Forelimb muscle (tissue), 1 donor: ENCODE data around the gene TUT7. TPM values are rescaled to one million over a fixed set of nuclear protein-coding genes. Genes with fewer than 3 reads are reported as not detected.
"Not testable (repeated sequence)": the region's sequence is repeated elsewhere in the genome, so short reads cannot be mapped to it uniquely, and the experiment has no call there.

Experiments
- DNase-seq: peaks from one replicate; pipeline ENCODE4 v3.0.0-alpha.2; 2013; ENCODE audit warnings: low read depth
- polyA plus RNA-seq: library from polyadenylated mRNA; unstranded; fragments of 120-200 nt; gene quantifications from one replicate; pipeline ENCODE4 v1.2.1, GENCODE V29; 2013; ENCODE audit not compliant: insufficient read length

TUT7 gene, protein sequence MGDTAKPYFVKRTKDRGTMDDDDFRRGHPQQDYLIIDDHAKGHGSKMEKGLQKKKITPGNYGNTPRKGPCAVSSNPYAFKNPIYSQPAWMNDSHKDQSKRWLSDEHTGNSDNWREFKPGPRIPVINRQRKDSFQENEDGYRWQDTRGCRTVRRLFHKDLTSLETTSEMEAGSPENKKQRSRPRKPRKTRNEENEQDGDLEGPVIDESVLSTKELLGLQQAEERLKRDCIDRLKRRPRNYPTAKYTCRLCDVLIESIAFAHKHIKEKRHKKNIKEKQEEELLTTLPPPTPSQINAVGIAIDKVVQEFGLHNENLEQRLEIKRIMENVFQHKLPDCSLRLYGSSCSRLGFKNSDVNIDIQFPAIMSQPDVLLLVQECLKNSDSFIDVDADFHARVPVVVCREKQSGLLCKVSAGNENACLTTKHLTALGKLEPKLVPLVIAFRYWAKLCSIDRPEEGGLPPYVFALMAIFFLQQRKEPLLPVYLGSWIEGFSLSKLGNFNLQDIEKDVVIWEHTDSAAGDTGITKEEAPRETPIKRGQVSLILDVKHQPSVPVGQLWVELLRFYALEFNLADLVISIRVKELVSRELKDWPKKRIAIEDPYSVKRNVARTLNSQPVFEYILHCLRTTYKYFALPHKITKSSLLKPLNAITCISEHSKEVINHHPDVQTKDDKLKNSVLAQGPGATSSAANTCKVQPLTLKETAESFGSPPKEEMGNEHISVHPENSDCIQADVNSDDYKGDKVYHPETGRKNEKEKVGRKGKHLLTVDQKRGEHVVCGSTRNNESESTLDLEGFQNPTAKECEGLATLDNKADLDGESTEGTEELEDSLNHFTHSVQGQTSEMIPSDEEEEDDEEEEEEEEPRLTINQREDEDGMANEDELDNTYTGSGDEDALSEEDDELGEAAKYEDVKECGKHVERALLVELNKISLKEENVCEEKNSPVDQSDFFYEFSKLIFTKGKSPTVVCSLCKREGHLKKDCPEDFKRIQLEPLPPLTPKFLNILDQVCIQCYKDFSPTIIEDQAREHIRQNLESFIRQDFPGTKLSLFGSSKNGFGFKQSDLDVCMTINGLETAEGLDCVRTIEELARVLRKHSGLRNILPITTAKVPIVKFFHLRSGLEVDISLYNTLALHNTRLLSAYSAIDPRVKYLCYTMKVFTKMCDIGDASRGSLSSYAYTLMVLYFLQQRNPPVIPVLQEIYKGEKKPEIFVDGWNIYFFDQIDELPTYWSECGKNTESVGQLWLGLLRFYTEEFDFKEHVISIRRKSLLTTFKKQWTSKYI (N-terminal part only)
- 14.5 TPM for polyA plus RNA-seq

DNA sequence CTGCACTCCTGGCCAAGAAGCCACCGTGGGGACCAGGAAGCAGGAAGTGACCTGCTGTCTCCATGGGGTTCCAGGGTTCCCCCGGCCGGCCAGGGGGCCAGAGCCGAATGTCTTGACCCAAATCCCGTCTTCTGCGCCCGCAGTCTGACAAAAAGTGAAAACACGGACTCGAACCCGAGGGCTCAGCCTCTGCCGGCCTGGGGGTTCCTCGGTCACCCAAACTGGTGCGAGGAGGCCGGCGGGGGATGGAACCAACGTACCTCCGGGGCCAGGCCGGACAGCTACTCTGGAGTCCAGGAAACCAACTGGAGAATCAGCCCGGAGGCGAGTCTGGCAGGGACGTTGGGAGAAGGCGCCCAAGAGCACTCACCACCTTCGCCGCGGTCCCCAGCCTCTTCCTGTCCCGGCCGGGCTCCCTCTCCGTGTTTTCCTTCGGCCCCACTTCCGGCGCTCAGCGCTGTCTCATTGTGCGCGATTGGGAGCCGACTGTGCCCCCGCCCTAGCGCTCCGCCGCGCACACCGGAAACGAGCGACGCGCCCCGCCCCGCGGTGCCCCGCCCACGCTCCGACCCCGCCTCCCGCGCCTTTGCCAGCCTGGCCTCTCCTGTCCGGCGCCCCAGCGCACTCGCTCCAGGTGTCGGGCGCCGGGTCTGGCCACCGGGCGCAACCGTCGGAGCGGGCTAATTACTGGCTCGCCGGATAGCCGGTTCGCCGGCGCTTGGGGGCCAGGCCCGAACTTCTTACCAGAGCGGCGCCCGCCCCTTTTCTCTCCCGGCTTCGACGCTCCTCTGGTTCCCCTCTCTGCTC, at the start of gene TUT7:
Gene TUT7 (minus strand): TSS at position 400 of the 807 bp plus-strand sequence. CDS start 1,211 bp downstream, outside the sequence.
- peak; percentile 85 for DNase-seq

DNA sequence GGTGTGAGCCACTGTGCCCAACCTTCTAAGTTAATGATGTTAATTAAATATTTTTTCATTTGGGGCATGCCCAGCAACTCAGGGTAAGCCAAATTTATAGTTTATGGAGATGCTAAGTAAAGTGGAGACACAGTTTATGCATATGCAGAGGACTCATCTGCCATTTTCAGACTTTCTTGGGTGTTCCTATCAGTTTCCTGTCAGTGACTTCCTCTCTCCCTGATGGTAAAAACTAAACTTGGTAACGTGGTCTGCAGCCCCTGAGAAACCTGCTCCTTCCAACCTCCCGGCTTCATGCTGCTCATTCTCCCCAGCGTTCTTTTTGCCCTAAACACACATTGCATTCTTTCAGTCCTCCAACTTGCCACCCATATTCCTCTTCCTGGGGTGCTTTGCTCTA, 48.4 kb upstream of the TUT7 start:
- DNase-seq, result no peak

DNA sequence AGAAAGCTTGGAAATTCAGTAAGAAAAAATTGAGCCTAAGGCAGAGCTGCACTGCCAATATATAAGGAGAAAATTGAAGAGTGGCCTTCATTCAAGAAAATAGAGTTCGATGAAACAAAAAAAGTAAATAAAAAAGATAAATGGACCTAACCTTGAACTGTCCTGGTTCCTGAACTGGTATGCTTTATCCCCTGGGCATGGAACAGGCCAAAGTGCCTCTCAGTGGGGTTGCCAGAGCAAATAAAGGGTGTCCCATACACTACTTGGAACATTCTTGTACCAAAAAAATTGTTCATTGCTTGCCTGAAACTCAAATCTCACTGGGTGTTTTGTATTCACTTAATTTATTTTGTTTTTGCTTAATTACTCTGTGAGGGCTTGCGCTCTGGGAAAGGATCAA, 42.2 kb upstream of the TUT7 start:
- no peak for DNase-seq

DNA sequence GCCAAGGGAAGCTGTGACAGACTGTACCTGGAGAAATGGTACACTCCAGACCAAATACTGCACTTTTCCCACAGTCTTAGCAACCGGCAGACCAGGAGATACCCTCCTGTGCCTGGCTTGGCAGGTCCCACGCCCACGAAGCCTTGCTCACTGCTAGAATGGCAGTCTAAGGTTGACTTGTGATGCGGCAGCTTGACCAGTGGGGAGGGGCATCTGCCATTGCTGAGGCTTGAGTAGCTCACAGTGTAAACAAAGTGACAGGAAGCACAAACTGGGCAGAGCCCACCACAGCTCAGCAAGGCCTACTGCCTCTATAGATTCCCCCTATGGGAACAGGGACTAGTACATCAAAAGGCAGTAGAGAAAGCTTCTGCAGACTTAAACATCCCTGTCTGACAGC, 36.0 kb upstream of the TUT7 start:
- not testable (repeated sequence) for DNase-seq

DNA sequence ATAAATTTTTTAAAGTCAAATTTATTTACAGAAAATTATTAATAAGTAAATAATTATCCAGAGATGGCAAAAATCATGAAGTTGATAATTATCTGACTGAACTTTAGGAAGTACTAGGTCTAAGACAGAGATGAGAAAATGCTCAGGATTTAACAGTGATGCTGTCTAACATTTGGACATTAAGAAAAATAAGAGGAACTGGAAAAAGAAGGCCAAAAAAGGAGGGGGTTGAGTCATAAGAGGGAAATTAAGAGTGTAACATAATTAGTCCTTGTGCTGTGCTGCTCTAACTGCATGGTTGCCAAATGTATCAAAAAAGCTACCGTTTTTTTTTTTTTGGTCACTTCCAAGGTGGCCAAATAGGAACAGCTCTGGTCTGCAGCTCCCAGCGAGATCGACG, 35.4 kb upstream of the TUT7 start:
- no peak for DNase-seq

GRCh38 chr9:86387376-86387775, 33.2 kb upstream of the TUT7 start:
- DNase-seq, result no peak

- DNase-seq, result not testable (repeated sequence)
Measured at GRCh38 chr9:86383000-86383399, 28.8 kb upstream of the TUT7 start.

- no peak for DNase-seq
Measured at GRCh38 chr9:86376016-86376415, 21.8 kb upstream of the TUT7 start.

DNA sequence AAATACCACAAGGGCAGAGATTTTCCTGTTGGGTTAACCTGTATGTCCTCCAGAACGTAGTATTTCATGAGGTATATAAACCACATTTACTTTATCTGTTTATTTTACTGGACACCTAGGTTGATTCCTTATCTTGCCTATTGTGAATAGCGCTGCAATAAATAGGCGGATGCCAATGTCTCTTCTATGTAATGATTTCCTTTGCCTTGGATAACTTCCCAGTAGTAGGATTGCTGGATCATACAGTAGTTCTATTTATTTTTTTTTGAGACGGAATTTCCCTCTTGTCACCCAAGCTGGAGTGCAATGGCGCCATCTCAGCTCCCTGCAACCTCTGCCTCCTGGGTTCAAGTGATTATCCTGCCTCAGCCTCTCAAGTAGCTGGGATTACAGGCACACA, 15.6 kb upstream of the TUT7 start:
- DNase-seq, result no peak

DNA sequence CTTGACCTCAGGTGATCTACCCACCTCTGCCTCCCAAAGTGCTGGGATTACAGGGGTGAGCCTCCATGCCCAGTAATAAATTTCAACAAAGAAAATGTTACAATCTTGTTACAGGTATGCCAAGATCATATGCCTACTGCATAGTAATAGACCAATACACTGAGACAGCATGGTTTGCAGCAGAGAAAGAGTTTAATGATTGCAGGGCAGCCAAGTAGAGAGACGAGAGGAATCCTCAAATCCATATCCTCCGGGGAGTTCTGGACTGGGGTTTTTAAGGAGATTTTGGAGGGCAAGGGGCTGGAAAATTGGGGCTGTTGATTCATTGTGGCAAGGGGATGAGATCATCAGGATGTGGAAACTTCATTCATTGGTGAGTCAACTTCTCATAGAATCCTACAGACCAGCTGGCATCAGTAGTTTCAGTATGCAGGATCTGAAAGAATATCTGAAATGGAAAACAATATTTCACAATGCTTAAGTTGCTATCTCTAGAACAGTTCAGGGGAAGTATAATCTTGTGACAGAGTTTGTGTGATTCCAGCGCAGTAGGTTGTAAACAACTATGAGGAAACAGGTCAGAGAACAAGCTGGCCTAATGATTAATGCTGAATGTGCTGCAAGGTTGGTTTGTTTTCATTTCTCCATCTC, 14.8 kb upstream of the TUT7 start:
- no peak for DNase-seq

DNA sequence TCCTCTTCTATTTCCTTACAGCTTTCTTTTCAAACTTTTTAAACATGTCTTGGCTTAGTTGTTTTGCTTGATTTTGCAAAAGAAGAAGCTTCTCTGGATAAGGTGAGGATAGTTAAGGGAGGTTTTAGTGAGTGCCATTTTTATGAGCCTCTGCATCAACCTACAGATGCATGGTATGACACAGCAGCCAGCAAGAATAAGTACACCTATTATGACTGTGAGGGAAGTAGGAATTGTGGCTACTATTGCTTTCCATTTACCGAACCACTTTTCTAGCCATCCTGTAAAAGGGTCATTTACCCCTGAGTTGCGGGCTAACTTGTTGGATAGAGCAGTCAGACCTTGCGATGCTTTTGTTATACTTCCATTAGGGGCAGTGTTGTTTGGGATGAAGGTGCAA, 7.0 kb upstream of the TUT7 start:
- no peak for DNase-seq

GRCh38 chr9:86359151-86359879, 5.1 kb upstream of the TUT7 start:
- no peak for DNase-seq

DNA sequence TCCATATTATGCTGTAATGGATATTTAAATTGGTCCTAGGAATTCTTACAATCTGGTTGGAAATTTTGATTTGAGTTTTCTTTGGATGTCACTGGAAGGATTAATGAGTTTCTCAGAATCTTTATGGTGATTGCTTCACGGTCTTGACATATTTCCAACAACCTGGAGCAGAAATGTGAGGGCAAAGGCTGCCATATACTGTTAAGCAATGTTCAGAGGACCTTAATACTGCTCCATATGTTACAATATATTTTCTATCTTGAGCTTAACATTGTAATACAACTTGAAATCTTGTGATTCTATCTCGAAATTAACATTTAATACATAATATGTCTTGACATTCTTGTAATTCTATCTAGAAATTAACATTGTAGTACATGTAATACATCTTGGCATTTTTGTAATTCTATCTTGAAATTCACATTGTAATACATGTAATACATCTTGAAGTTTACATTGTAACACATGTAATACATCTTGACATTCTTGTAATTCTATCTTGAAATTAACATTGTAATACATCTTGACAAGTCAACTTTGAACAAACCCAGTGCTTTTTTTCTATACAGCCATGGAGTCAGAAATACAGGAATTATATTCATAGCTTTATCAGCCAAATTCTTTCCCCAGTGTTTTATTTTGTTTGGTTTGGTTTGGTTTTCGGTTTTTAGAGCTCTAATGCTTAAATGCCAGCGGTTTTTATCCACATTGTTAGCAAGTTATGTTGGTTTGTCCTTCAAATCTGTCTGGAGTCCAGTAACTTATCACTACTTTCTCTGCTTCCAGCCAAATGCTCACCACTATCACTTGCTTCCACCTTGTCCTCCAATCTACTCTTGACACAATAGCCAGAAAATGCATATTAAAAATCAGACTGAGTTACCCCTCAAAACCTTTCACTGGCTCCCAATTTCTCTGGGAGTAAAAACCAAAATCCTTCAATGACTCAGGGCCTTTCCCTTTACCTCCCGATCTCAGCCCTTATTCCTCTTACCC, 3.0 kb upstream of the TUT7 start:
- DNase-seq, result no peak

GRCh38 chr9:86355814-86356213, 1.6 kb upstream of the TUT7 start:
- DNase-seq, result no peak

GRCh38 chr9:86354818-86355309, 654 bp upstream of the TUT7 start:
- DNase-seq, result no peak

GRCh38 chr9:86353655-86354010, 577 bp downstream of the TUT7 start:
- no peak for DNase-seq

DNA sequence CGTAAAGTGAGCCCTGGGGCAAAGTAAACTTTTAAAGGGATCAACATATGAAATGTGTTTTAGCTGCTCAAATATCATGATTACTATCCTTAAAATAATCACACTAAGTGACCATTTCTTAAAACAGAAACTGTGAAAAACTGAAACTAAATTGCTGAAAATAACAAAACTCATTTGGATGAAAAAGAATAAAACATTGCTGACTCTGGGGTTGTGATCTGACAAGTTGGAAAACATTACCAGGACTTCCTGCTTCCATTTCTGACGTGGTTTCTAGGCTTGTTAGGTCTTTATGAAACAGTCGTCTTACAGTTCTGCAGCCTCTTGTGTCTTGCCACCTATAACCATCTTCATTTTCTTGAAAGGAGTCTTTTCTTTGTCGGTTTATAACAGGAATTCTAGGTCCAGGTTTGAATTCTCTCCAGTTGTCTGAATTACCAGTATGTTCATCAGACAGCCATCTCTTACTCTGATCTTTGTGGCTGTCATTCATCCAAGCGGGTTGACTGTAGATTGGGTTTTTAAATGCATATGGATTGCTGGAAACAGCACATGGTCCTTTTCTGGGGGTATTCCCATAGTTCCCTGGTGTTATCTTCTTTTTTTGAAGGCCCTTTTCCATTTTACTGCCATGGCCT, 1.7 kb downstream of the TUT7 start:
- DNase-seq, result no peak

- DNase-seq, result no peak
Measured at GRCh38 chr9:86351880-86352279, 2.3 kb downstream of the TUT7 start.
